Myocyte (in vitro differentiated cells): ENCODE results near the gene PHF10. TPM values are rescaled to one million over a fixed set of nuclear protein-coding genes. Genes with fewer than 3 reads are reported as not detected.

Experiments used
- DNase-seq: peaks from one replicate; pipeline ENCODE4 v3.0.0-alpha.2; 2012; ENCODE audit warnings: low read depth
- total RNA-seq: library from RNA; depleted of rRNA; stranded (reverse); fragments of >200 nt; gene quantifications from 2 replicates; pipeline ENCODE4 v1.2.3, GENCODE V29; 2014

The PHF10 gene
- total RNA-seq, 1 donor from 2014 or later: 44.9 TPM

- no peak for DNase-seq
These were observed 46.0 kb downstream of the PHF10 start for GRCh38 chr6:169678342-169678741.

GRCh38 chr6:169677096-169677495 lies 47.2 kb downstream of the PHF10 start:
- DNase-seq: no peak

- DNase-seq: no peak
These were observed 49.3 kb downstream of the PHF10 start for GRCh38 chr6:169675011-169675410.

- no peak for DNase-seq
These were observed 52.7 kb downstream of the PHF10 start for GRCh38 chr6:169671563-169671962.

GRCh38 chr6:169669889-169670288 lies 54.4 kb downstream of the PHF10 start:
- no peak for DNase-seq

- DNase-seq: no peak
These were observed 55.2 kb downstream of the PHF10 start for GRCh38 chr6:169669147-169669546.

- no peak for DNase-seq
These were observed 56.0 kb downstream of the PHF10 start for GRCh38 chr6:169668203-169668847.

GRCh38 chr6:169667716-169668115 lies 56.6 kb downstream of the PHF10 start:
- no peak for DNase-seq

- no peak for DNase-seq
These were observed 57.9 kb downstream of the PHF10 start for GRCh38 chr6:169666441-169666840.

- no peak for DNase-seq
These were observed 59.0 kb downstream of the PHF10 start for GRCh38 chr6:169665289-169665688.

GRCh38 chr6:169664227-169664626 lies 60.1 kb downstream of the PHF10 start:
- DNase-seq: no peak

GRCh38 chr6:169663468-169663867 lies 60.8 kb downstream of the PHF10 start:
- DNase-seq: no peak

GRCh38 chr6:169661391-169661756 lies 62.9 kb downstream of the PHF10 start:
- no peak for DNase-seq

GRCh38 chr6:169660751-169661390 lies 63.4 kb downstream of the PHF10 start:
- no peak for DNase-seq

- no peak for DNase-seq
These were observed 64.3 kb downstream of the PHF10 start for GRCh38 chr6:169659820-169660610.

- no peak for DNase-seq
These were observed 67.1 kb downstream of the PHF10 start for GRCh38 chr6:169657284-169657610.

GRCh38 chr6:169656546-169657283 lies 67.6 kb downstream of the PHF10 start:
- DNase-seq: no peak

GRCh38 chr6:169654598-169655391 lies 69.5 kb downstream of the PHF10 start:
- peak; percentile 84 for DNase-seq
